Gastroesophageal sphincter (tissue), 3 donors: ENCODE measurements around the gene KANTR.

Experiments
- EP300 ChIP-seq: sonication (generic); formaldehyde crosslinking; IDR thresholded peaks from one replicate; pipeline ENCODE4 v1.6.1; 2017; ENCODE audit warnings: antibody characterized with exemption, mild to moderate bottlenecking
- POLR2A ChIP-seq, 2 donors: fragments of 450-650 bp; IDR thresholded peaks; one replicate each; pipeline ENCODE4 v1.6.1; 2017; ENCODE audit warnings: antibody characterized with exemption in 2 of 2, mild to moderate bottlenecking in 2 of 2, moderate library complexity in 1 of 2
- TF ChIP-seq, protein P1 (sequence below), 4 experiments: fragments of 200-600 bp in 2 of 4; fragments of 450-650 bp in 2 of 4; sonication (generic) in 1 of 4; IDR thresholded peaks; one replicate each; pipeline ENCODE4 v1.5.1; 2017 to 2019; ENCODE audit warnings: antibody characterized with exemption in 4 of 4, mild to moderate bottlenecking in 2 of 4, moderate library complexity in 2 of 4

DNA sequence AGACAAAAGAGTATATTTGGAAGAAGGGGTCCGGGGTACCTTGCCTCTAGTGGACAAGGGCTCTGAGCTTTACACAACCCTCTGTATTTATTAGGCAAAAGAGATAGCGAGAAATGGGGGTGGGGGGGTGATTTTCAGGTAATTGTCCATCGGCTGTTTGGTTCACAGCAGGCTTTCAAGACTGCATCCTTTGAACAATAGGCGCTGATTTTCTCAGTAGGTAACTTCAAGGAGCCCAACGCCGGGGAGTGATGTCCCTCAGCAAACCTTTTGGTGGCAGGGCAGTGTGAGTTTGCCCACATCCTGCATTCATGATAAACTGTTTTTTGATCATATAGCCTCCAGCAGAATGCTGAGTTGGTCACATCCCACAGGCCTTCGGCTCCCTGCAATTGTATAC, 69.5 kb downstream of the KANTR start:
- no peak for TF ChIP-seq POLR2A (IDR thresholded peaks at IDR 0.05)
- TF ChIP-seq, protein P1, sequence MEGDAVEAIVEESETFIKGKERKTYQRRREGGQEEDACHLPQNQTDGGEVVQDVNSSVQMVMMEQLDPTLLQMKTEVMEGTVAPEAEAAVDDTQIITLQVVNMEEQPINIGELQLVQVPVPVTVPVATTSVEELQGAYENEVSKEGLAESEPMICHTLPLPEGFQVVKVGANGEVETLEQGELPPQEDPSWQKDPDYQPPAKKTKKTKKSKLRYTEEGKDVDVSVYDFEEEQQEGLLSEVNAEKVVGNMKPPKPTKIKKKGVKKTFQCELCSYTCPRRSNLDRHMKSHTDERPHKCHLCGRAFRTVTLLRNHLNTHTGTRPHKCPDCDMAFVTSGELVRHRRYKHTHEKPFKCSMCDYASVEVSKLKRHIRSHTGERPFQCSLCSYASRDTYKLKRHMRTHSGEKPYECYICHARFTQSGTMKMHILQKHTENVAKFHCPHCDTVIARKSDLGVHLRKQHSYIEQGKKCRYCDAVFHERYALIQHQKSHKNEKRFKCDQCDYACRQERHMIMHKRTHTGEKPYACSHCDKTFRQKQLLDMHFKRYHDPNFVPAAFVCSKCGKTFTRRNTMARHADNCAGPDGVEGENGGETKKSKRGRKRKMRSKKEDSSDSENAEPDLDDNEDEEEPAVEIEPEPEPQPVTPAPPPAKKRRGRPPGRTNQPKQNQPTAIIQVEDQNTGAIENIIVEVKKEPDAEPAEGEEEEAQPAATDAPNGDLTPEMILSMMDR (IDR thresholded peaks at IDR 0.05), result no peak
- no peak for TF ChIP-seq EP300
